Transverse colon (tissue), 4 donors: Measurements from ENCODE around the gene PRKAR2A. TPM values are rescaled to one million over a fixed set of nuclear protein-coding genes. Genes with fewer than 3 reads are reported as not detected.

ENCODE experiments used
- DNase-seq: peaks from one replicate; pipeline ENCODE4 v3.0.0-alpha.2; 2019
- H3K27ac ChIP-seq, 4 donors: fragments of 200-600 bp; sonication (generic); 2 replicates each; pipeline ENCODE4 v1.5.1; 2016 to 2018; ENCODE audit warnings: inconsistent platforms in 4 of 4
- H3K27me3 ChIP-seq: fragments of 200-600 bp; sonication (generic); 2 replicates; pipeline ENCODE4 v1.5.1; 2017; ENCODE audit warnings: inconsistent platforms
- H3K36me3 ChIP-seq, 4 donors: fragments of 200-600 bp; sonication (generic); 2 replicates each; pipeline ENCODE4 v1.5.1; 2017 to 2019; ENCODE audit warnings: inconsistent platforms in 4 of 4
- H3K4me1 ChIP-seq, 4 donors: fragments of 200-600 bp; sonication (generic); 2 replicates each; pipeline ENCODE4 v1.5.1; 2017 to 2020; ENCODE audit warnings: inconsistent platforms in 4 of 4
- H3K4me3 ChIP-seq, 4 donors: fragments of 200-600 bp; sonication (generic); 1 replicate in 1 of 4; 2 replicates in 3 of 4; pipeline versions ENCODE4 v1.5.1 to v1.6.1; 2017 to 2019; ENCODE audit warnings: inconsistent platforms in 4 of 4
- H3K9me3 ChIP-seq, 2 donors: fragments of 200-600 bp; sonication (generic); 2 replicates each; pipeline ENCODE4 v1.5.1; 2017 to 2019; ENCODE audit warnings: inconsistent platforms in 2 of 2
- EP300 ChIP-seq: sonication (generic); formaldehyde crosslinking; IDR thresholded peaks from one replicate; pipeline ENCODE4 v1.6.1; 2017; ENCODE audit warnings: antibody characterized with exemption, low read depth
- POLR2A ChIP-seq: fragments of 450-650 bp; IDR thresholded peaks from one replicate; pipeline ENCODE4 v1.6.1; 2016; ENCODE audit warnings: antibody characterized with exemption, mild to moderate bottlenecking, moderate library complexity
- POLR2AphosphoS5 ChIP-seq, 3 donors: sonication (generic); formaldehyde crosslinking; IDR thresholded peaks; one replicate each; pipeline ENCODE4 v1.6.1; 2016; ENCODE audit warnings: antibody characterized with exemption in 3 of 3
- WGBS, 2 donors: methylation state at CpG; one replicate each; pipeline ENCODE4 v1.1.5; 2018; ENCODE audit warnings: low coverage in 1 of 2; 5-methylcytosine and 5-hydroxymethylcytosine counted together
- in situ Hi-C, 4 donors: fragments of 200-750 bp; cut with MboI; loops; one replicate each; pipeline versions ENCODE4 v1.15.0 to v1.15.1; 2017; ENCODE audit warnings: low sequenced_read_pairs in 3 of 4, low pct_ligation_motif_present in 1 of 4, low pct_unique_long_range_greater_than_20kb in 1 of 4
- intact Hi-C: fragments of 100-400 bp; cut with DNase I; formaldehyde crosslinking; loops from one replicate; pipeline ENCODE4 v1.15.1; 2023; ENCODE audit warnings: low total_unique reads
- total RNA-seq, 4 donors: library from RNA; depleted of rRNA; stranded (reverse); fragments of >200 nt; gene quantifications; one replicate each; pipeline ENCODE4 v1.1.0, GENCODE V29; 2016
- TF ChIP-seq, protein P1 (sequence below), 5 experiments: fragments of 200-600 bp in 3 of 5; fragments of 450-650 bp in 2 of 5; sonication (generic) in 3 of 5; IDR thresholded peaks; 1 replicate in 2 of 5; 2 replicates in 3 of 5; pipeline ENCODE4 v1.5.1; 2016 to 2017; ENCODE audit warnings: antibody characterized with exemption in 5 of 5, inconsistent platforms in 3 of 5, mild to moderate bottlenecking in 2 of 5, moderate library complexity in 1 of 5

Gene PRKAR2A
- total RNA-seq, 4 donors from 2014 or later, result 20.3 to 59.1 (median 40.8) TPM

DNA sequence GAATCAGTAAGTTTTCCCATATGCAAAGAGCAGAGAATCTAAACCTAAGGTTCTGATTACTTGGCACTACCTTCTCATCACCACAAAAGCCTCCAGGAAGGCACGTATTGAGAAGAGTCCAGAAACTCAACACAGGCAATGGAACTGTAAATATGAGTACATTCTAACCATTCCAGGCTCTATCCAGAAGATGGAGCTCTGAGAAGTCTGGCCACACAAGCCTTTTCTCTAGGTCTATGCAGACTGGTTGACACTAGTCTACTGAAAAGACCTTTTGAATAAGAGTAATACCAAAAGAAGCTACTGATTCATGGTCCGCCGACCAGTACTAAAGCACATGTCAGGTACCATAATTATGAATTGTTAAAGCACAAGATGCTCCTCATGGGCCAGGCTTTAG is 149.7 kb downstream of the PRKAR2A start:
- Histone ChIP-seq H3K9me3 (no peaks in the 10 kb centered on the region), H3K36me3 (peaks cover 0 to 25% (median 10%) of the 10 kb centered on the region in 4 donors), H3K4me3 (no peak overlapping the region), H3K4me1 (peaks cover 3 to 53% (median 21%) of the 10 kb centered on the region in 4 donors), H3K27me3 (no peaks in the 10 kb centered on the region), H3K27ac (no peak overlapping the region)
- in situ Hi-C loops, result no loop called here
- intact Hi-C loops, result no loop called here
- no peak for DNase-seq
- WGBS, 2 donors, result 77 to 84% methylated on average over 2 to 3 of the region's 3 CpGs
- no peak for TF ChIP-seq POLR2AphosphoS5 (IDR thresholded peaks at IDR 0.05)
- no peak for TF ChIP-seq EP300
- TF ChIP-seq, protein P1, sequence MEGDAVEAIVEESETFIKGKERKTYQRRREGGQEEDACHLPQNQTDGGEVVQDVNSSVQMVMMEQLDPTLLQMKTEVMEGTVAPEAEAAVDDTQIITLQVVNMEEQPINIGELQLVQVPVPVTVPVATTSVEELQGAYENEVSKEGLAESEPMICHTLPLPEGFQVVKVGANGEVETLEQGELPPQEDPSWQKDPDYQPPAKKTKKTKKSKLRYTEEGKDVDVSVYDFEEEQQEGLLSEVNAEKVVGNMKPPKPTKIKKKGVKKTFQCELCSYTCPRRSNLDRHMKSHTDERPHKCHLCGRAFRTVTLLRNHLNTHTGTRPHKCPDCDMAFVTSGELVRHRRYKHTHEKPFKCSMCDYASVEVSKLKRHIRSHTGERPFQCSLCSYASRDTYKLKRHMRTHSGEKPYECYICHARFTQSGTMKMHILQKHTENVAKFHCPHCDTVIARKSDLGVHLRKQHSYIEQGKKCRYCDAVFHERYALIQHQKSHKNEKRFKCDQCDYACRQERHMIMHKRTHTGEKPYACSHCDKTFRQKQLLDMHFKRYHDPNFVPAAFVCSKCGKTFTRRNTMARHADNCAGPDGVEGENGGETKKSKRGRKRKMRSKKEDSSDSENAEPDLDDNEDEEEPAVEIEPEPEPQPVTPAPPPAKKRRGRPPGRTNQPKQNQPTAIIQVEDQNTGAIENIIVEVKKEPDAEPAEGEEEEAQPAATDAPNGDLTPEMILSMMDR (IDR thresholded peaks at IDR 0.05), result no peak
- TF ChIP-seq POLR2A, result no peak

- in situ Hi-C loops (no loop called here), intact Hi-C loops (no loop called here)
- peaks cover 3 to 47% (median 19%) of the 10 kb centered on the region in 4 donors for H3K4me1 ChIP-seq
- no peak overlapping the region for H3K4me3 ChIP-seq
- H3K9me3 ChIP-seq, result no peaks in the 10 kb centered on the region
- TF ChIP-seq EP300 (no peak), POLR2AphosphoS5 (IDR thresholded peaks at IDR 0.05) (no peak), POLR2A (no peak)
- TF ChIP-seq, protein P1 (IDR thresholded peaks at IDR 0.05), result no peak
- no peak for DNase-seq
- peak overlapping the region in 1 of 4 donors; percentile 68 for H3K27ac ChIP-seq
- peaks cover 0 to 39% (median 17%) of the 10 kb centered on the region in 4 donors for H3K36me3 ChIP-seq
- H3K27me3 ChIP-seq, result no peaks in the 10 kb centered on the region
Observed at GRCh38 chr3:48696601-48697000, 151.1 kb downstream of the PRKAR2A start.

Other genes with a start within 250 kb of the PRKAR2A start
- 100 to 1,000 TPM; 579 to 974 (median 655) TPM for gene UQCRC1, start 238.2 kb downstream of the PRKAR2A start, total RNA-seq
- 10 to 100 TPM in 1 of 4 donors, not detected in 3; 13.1 TPM for gene TMEM89, start 226.1 kb downstream of the PRKAR2A start, total RNA-seq
- gene SLC26A6, start 212.4 kb downstream of the PRKAR2A start, total RNA-seq, result 100 to 1,000 TPM; 134 to 282 (median 193) TPM
- 10 to 100 TPM in 1 of 4 donors, 1 to 10 TPM in 3; 1.2 to 15.0 (median 3.9) TPM for gene CELSR3, start 185.0 kb downstream of the PRKAR2A start, total RNA-seq
- 10 to 100 TPM; 42.3 to 74.6 (median 49.2) TPM for gene NCKIPSD, start 162.0 kb downstream of the PRKAR2A start, total RNA-seq
- 100 to 1,000 TPM; 169 to 255 (median 225) TPM for gene IP6K2, start 130.7 kb downstream of the PRKAR2A start, total RNA-seq
- 10 to 100 TPM in 3 of 4 donors, 1 to 10 TPM in 1; 8.4 to 83.8 (median 31.7) TPM for gene SLC25A20, start 51.0 kb upstream of the PRKAR2A start, total RNA-seq
- gene ARIH2, start 71.0 kb upstream of the PRKAR2A start, total RNA-seq, result 100 to 1,000 TPM in 3 of 4 donors, 10 to 100 TPM in 1; 82.6 to 269 (median 115) TPM
- 100 to 1,000 TPM in 1 of 4 donors, 10 to 100 TPM in 3; 43.4 to 100 (median 76.6) TPM for gene P4HTM, start 142.4 kb upstream of the PRKAR2A start, total RNA-seq
- gene WDR6, start 159.5 kb upstream of the PRKAR2A start, total RNA-seq, result 100 to 1,000 TPM in 3 of 4 donors, 10 to 100 TPM in 1; 76.0 to 162 (median 146) TPM
- gene DALRD3, start 170.7 kb upstream of the PRKAR2A start, total RNA-seq, result 100 to 1,000 TPM in 1 of 4 donors, 10 to 100 TPM in 3; 30.4 to 136 (median 42.0) TPM
- gene NDUFAF3, start 174.2 kb upstream of the PRKAR2A start, total RNA-seq, result 100 to 1,000 TPM in 1 of 4 donors, 10 to 100 TPM in 3; 30.4 to 125 (median 88.1) TPM
- gene IMPDH2, start 181.5 kb upstream of the PRKAR2A start, total RNA-seq, result 100 to 1,000 TPM in 1 of 4 donors, 10 to 100 TPM in 3; 25.1 to 106 (median 72.7) TPM
- 100 to 1,000 TPM in 1 of 4 donors, 10 to 100 TPM in 3; 76.4 to 122 (median 84.7) TPM for gene QRICH1, start 246.2 kb upstream of the PRKAR2A start, total RNA-seq